Measurements from ENCODE around the gene CDH4. TPM values are rescaled to one million over a fixed set of nuclear protein-coding genes. Genes with fewer than 3 reads are reported as not detected.

The CDH4 gene
- total and polyA plus RNA-seq, 2 of the 4 experiments (the other 2 are of a cell fraction): 1.6 to 3.5 TPM

DNA sequence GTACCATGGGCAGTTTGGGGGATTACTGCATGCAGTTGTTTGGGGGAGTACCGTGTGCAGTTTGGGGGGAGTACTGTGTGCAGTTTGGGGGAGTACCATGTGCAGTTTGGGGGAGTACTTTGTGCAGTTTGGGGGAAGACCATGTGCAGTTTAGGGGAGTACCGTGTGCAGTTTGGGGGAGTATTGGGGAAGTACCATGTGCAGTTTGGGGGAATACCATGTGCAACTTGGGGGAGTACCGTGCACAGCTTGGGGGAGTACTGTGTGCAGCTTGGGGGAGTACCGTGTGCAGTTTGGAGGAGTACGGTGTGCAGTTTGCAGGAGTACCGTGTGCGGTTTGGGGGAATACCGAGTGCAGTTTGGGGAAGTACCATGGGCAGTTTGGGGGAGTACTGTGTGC lies 22.3 kb downstream of the CDH4 start:
- ChIA-PET POLR2A (ENCODE audit: unreplicated experiment) (no interaction called here), CTCF (no interaction called here)
- H3K18ac ChIP-seq (ENCODE audit: low read depth, low read length): no peak overlapping the region
- no peak overlapping the region for H2BK5ac ChIP-seq (ENCODE audit: low read depth, low read length, poor library complexity, severe bottlenecking)
- no peaks in the 10 kb centered on the region for H3K4me1 ChIP-seq (ENCODE audit: control insufficient read depth, insufficient read depth, low read length)
- peaks cover 4% of the 10 kb centered on the region; the same call in 1 of the 2 replicates for H4K20me1 ChIP-seq (ENCODE audit: insufficient read depth, low read length)
- ATAC-seq (ENCODE audit: low read depth): no peak
- intact Hi-C loops (cut with micrococcal nuclease) (no loop called here), dilution Hi-C loops (cut with HindIII; ENCODE audit: low sequenced_read_pairs, unreplicated experiment) (no loop called here), in situ Hi-C loops (cut with MboI; ENCODE audit: low sequenced_read_pairs) (loop anchor here (25.0 kb wide), 1 partner anchor 613 kb away; no protein-coding TSS in a partner anchor)
- H4K8ac ChIP-seq (ENCODE audit: low read depth in 2 of 2, low read length in 2 of 2): no peak overlapping the region
- no peaks in the 10 kb centered on the region for H3K36me3 ChIP-seq (ENCODE audit: control insufficient read depth, insufficient read depth, low read length)
- no peak for DNase-seq
- H2AK5ac ChIP-seq (ENCODE audit: low read depth, low read length): no peak overlapping the region
- no peaks in the 10 kb centered on the region for H3K9me3 ChIP-seq (ENCODE audit: control insufficient read depth, insufficient read depth, low read length)
- no peaks in the 10 kb centered on the region for H3K27me3 ChIP-seq (ENCODE audit: control insufficient read depth, insufficient read depth, low read length)
- peaks cover 4 to 5% of the 10 kb centered on the region in 2 experiments; a peak in 2 of 4 replicates for H3K79me1 ChIP-seq (ENCODE audit: low read depth in 1 of 2, low read length in 2 of 2)
- H4K91ac ChIP-seq (ENCODE audit: insufficient read depth, low read depth, low read length): no peak overlapping the region
- H2AK9ac ChIP-seq (replicated peaks; ENCODE audit: low read depth, low read length, poor library complexity): no peak overlapping the region
- no peak overlapping the region for H3K27ac ChIP-seq (ENCODE audit: insufficient read depth, low read length)
- H3K56ac ChIP-seq (ENCODE audit: extremely low read depth, insufficient read depth, low read length): no peak overlapping the region
- H2BK20ac ChIP-seq (ENCODE audit: low read depth, low read length): no peak overlapping the region
- H2BK120ac ChIP-seq (ENCODE audit: low read depth, low read length): no peak overlapping the region
- no peak overlapping the region for H3K4me2 ChIP-seq (ENCODE audit: low read depth, low read length)
- no peak overlapping the region for H3K9ac ChIP-seq (ENCODE audit: low read depth, low read length)
- WGBS, 2 experiments (ENCODE audit: extremely low coverage in 2 of 2, insufficient read length in 1 of 2): 98% methylated on average over 7 of the region's 8 CpGs; no CpG with 5 or more reads in 1 of the 2 experiments
- no peak overlapping the region for H3K23ac ChIP-seq (ENCODE audit: low read depth, low read length)
- H3K4me3 ChIP-seq (ENCODE audit: insufficient read depth, low read depth, low read length): no peak overlapping the region
- no peak overlapping the region for H2AFZ ChIP-seq (replicated peaks; ENCODE audit: low read length, poor library complexity)
- H2BK15ac ChIP-seq (ENCODE audit: low read depth, low read length): no peak overlapping the region
- no peak overlapping the region for H3K14ac ChIP-seq (replicated peaks; ENCODE audit: low read depth, low read length)
- TF ChIP-seq POLR2A (IDR thresholded peaks at IDR 0.05; ENCODE audit: low read depth, low read length) (no peak), MXI1 (IDR thresholded peaks at IDR 0.05; ENCODE audit: borderline replicate concordance, low read depth, low read length) (no peak), RAD21 (IDR thresholded peaks at IDR 0.05; ENCODE audit: low read length) (no peak), CEBPB (IDR thresholded peaks at IDR 0.05; ENCODE audit: low read depth, low read length) (no peak), MAFK (IDR thresholded peaks at IDR 0.05; ENCODE audit: low read depth, low read length) (no peak), NFE2L2 (IDR thresholded peaks at IDR 0.05; ENCODE audit: low read depth, low read length) (no peak)
- TF ChIP-seq, protein P1, sequence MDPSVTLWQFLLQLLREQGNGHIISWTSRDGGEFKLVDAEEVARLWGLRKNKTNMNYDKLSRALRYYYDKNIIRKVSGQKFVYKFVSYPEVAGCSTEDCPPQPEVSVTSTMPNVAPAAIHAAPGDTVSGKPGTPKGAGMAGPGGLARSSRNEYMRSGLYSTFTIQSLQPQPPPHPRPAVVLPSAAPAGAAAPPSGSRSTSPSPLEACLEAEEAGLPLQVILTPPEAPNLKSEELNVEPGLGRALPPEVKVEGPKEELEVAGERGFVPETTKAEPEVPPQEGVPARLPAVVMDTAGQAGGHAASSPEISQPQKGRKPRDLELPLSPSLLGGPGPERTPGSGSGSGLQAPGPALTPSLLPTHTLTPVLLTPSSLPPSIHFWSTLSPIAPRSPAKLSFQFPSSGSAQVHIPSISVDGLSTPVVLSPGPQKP (IDR thresholded peaks at IDR 0.05; ENCODE audit: borderline replicate concordance, low read depth, low read length): no peak
- no peak overlapping the region for H3K4ac ChIP-seq (ENCODE audit: low read depth, low read length)
- BruUV-seq (replicated peaks): no TSS peak
- no peaks in the 10 kb centered on the region for H3K9me1 ChIP-seq (ENCODE audit: insufficient read depth, low read length)
- no peak overlapping the region for H4K5ac ChIP-seq (ENCODE audit: low read depth, low read length)

Measured in IMR-90 (cell line).